Stimulated activated CD8-positive, alpha-beta memory T cell treated with anti-CD3 and anti-CD28 coated beads, Interleukin-2, amount 100 ng/mL, for 1 hour (primary cell): ENCODE data around the gene MYH6.

Experiments
- DNase-seq, 2 donors: peaks; one replicate each; pipeline ENCODE4 v3.0.0-alpha.2; 2020; ENCODE audit warnings: low read depth in 2 of 2

MYH6 gene

GRCh38 chr14:23358553-23359166 is 49.4 kb downstream of the MYH6 start:
- no peak for DNase-seq

DNA sequence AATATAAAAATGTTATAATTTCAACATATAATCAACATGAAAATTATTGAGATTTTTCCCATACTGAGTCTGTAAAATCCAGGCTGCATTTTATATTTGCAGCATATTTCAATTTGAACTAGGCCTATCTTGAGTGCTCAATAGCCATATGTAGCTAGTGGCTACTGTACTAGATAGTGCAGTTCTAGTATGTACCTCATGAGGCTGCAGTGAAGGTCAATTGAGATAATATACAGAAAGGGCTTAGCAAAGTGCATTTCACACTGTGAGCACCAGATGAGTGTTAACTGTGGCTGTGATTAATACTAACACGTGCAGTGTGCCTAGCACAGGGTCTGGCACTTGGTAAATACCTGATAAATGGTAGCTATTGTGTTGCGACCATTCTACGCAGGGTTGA is 50.0 kb downstream of the MYH6 start:
- DNase-seq: no peak

DNA sequence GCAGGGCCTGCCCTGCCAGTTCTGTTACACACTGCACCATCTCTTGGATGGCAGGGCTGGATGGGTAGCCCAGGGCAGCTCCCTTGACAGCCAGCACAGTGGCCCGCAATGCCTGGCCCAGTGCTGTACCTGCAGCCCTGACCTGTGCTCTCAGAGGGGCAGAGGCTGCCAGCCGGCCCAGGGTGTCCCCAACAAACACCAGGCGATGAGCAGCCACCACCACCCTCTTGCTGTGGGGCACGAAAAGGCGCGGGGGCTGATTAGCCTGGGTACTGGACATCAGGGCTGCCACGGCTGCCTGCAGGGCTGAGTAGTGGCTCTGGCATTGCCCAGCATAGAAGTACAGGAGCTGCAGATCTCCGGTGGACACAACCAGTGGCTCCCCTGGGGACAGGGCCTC is 50.8 kb downstream of the MYH6 start:
- DNase-seq: no peak

DNA sequence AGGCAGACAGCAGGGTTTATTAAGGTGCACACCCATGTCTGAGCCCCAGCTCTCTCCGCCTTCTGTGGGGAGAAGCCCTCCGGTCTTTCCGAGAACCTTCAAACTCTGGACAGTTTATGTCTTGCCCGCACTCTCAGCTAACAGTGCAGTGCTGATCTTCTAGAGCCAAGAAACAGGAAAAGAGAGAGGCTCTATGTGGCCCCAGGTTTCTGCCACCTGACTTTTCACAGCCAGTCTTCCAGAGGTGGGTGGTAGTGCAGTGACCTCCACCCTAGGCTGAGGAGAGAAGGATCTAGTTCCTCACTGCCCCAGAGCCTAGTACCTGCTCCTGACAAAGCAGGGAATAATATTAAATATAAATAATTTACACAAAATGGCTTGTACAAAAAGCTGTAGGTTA is 51.4 kb downstream of the MYH6 start:
- DNase-seq: no peak

DNA sequence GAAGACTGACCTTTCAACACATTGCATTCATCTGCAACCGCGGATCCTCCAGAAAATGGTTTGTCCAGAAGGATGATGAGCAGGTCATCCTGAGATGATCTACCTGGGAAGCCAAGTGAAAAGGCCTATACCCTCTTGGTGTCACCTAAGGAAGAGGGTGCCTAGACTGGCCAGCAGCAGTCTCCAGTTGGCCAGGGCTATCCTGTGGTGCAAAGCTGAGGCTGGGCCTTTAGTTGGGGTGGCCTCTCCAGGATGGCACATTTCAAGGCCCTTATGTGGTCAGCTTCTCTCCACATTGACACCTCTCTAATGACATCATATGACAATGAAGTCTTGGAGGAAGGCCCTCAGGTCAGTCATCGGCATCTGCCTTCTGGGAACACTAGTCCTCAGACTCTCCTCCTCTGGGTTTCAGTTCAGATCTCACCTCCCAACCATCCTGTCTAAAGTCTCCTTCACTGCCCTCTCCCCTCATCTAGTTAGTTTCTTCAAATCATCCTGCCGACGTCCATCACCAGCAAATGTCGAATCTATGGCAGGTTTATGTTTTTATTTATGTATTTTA is 52.1 kb downstream of the MYH6 start:
- DNase-seq: no peak

DNA sequence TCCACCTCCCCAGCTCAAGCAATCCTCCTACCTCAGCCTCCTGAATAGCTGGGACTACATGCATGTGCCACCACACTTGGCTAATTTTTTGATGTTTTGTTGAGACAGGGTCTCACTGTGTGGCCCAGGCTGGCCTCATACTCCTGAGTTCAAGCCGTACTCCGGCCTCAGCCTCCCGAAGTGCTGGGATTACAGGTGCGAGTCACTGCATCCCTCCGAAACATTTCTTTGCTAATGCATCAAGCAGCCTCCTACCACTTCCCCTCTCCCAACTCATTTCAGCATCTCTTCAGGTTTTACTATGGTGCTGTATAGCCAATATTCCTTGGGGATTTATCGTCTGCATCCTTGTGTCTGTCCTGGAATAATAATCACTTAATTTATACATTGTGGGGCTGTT is 53.1 kb downstream of the MYH6 start:
- DNase-seq: no peak

DNA sequence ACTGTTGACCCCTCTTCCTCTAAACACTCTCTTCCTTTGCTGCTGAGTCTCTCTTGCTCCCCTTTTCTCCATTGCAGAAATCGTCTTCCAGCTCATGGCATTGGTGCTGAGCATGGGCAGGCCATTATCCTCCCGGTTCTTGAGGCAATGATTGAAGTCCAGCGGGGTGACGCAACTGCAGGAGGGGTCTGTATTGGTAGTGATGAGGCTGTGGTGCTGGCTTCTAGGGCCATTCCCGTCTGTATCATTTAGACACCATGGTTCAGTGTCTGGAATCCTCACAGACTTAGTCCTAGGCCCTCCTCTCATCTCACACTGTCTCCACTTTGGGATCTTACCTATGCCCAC is 54.7 kb downstream of the MYH6 start:
- no peak for DNase-seq

- peak in 1 of 2 donors; percentile 21 for DNase-seq
Observed at GRCh38 chr14:23352506-23353432, 55.3 kb downstream of the MYH6 start, which contains the start of gene SLC22A17. SLC22A17 (minus strand) TSS chr14:23352887.

DNA sequence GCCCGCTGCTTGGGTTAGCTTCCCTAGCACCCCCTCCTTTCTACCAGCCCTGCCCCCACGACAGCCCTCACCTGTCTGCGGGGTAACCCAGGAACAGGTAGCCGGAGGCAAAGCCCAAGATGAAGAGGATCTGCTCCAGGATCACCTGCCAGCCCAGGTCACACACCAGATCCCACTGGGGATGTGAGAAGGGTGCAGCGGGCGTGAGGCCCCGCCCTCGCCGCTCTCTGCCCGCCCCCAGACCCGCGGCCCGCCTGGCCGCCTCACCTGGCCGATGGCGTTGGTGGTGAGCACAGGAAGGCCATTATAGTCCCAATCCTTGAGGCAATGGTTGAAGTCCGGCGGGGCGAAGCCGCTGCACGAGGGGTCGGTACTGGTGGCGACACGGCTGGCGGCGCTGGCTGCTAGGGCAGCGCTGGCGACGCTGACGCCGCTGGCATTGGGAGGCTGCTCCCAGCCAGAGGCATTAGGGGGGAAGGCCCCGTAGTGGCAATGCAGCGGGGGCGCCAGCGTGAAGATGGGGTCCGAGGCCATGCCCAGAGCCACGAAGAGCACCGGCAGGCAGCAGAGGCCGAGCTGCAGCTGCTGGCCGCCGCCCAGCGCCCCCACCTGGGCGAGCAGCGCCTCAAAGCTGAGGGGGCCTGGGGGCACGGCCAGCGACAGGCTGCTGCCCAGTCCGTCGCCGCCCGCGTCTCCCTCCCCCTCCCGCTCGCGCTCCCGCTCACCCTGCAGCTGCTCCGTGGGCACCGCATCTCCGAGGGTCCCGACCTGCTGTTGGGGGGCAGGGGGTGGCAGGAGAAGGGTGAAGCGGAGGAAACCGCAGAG is 56.2 kb downstream of the MYH6 start:
- DNase-seq: no peak

DNA sequence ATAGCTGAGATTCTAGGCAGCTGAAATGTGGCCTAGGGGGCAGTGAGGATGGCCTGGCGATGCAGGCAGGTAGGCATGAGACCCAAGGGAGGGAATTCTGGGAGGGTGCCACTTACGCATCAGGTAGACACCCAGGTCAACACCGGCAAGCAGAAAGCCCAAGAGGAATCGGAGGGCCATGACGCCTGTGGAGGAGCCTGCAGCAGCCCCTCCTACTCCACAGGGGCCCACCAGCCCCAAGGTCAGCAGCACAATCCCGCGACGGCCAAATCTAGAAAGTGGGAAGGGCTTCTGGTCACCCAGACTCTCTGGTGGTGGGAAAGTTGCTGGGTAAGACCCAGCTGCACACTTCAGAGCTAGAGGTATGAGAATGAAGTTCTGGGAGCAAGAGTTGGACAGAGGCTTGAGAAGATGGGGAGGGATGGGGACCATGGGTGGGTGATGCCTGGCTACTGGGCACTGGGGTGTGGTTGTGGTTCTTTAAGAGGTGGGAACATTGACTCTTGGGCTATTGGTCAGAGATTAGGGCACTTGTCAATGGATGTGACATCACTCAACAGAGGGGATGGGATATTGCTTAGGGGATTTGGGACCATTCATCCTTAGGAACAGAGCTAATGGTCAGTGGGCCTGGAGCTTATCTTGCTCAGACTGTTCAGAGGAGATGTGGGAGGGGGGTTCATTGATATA is 58.8 kb downstream of the MYH6 start:
- no peak for DNase-seq

DNA sequence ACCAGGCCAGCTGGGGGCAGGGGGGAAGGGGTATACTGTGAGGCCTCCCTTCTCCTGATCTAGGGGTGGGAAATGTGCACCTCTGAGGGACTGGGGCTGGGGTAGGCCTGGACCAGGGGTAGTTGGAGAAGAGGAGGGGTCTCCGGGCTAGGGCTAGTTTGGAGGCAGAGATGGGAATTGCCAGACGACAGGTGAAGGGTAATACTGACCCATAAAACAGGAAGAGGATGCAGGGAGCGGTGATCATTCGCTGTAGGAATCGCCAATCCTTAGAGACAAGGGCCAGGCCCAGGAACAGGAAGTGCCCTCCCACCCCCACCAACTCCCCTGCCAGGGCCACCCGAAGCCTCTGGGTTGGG is 59.8 kb downstream of the MYH6 start:
- no peak for DNase-seq

- DNase-seq: no peak
Observed at GRCh38 chr14:23347406-23348296, 60.4 kb downstream of the MYH6 start.

- DNase-seq: no peak
Observed at GRCh38 chr14:23346693-23347405, 61.2 kb downstream of the MYH6 start.

- DNase-seq: no peak
Observed at GRCh38 chr14:23345987-23346692, 61.9 kb downstream of the MYH6 start.

GRCh38 chr14:23344481-23344880 is 63.6 kb downstream of the MYH6 start:
- no peak for DNase-seq

DNA sequence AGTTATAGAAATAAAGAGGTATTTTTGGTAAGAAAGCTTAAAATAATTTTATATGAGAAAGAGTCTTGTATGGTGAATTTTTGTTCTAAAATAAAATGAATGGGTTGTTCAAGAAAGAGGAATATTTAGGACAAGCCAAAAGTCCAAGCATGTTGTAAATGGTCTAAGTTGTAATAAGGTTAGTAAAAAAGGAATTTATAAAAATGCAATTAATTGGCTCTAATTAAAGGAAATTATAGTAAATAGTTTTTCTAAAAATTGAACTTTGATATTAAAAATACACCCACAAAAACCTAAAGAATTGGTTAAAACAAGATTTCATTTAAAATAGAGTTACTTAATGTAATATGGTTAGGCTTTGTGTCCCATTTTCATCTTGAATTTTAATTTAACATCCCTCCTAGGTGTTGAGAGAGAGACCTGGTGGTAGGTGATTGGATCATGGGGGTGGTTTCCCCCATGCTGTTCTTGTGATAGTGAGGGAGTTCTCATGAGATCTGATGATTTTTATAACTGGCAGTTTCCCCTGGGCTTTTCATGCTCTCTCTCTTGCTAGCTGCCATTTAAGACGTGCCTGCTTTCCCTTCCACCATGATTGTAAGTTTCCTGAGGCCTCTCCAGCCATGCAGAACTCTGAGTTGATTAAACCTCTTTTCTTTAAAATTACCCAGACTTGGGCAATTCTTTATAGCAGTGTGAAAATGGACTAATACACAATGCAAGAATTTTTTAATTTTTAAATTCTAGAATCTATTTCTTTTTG is 68.4 kb downstream of the MYH6 start:
- DNase-seq: no peak

DNA sequence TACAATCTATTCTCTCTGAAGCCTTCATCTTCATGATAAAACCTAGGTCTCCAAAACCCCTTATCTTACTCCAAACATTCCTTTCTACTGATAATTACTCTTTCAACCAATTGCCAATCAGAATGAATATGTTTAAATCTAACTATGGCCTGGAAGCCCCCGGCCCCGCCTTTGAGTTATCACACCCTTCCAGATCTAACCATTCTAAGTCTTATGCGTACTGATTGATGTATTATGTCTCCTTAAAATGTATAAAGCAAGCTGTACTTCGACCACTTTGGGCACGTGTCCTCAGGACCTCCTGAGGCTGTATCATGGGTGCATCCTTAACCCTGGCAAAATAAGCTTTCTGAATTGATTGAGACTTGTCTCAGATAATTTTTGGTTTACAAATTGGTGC is 72.5 kb downstream of the MYH6 start:
- DNase-seq: no peak
